Articular chondrocyte of knee joint (primary cell): ENCODE results near the gene ABCC4. TPM values are rescaled to one million over a fixed set of nuclear protein-coding genes. Genes with fewer than 3 reads are reported as not detected.
A peak's percentile ranks its signal among the peaks of the same experiment; 100 is the strongest.

Source experiments
- small RNA-seq: library from RNA; depleted of rRNA; stranded (forward); fragments of <200 nt; gene quantifications from one replicate; pipeline ENCODE3, GENCODE V24; 2012
- total RNA-seq: library from RNA; depleted of rRNA; stranded (reverse); fragments of >200 nt; gene quantifications from 2 replicates; pipeline ENCODE4 v1.2.3, GENCODE V29; 2012

Gene ABCC4, protein sequence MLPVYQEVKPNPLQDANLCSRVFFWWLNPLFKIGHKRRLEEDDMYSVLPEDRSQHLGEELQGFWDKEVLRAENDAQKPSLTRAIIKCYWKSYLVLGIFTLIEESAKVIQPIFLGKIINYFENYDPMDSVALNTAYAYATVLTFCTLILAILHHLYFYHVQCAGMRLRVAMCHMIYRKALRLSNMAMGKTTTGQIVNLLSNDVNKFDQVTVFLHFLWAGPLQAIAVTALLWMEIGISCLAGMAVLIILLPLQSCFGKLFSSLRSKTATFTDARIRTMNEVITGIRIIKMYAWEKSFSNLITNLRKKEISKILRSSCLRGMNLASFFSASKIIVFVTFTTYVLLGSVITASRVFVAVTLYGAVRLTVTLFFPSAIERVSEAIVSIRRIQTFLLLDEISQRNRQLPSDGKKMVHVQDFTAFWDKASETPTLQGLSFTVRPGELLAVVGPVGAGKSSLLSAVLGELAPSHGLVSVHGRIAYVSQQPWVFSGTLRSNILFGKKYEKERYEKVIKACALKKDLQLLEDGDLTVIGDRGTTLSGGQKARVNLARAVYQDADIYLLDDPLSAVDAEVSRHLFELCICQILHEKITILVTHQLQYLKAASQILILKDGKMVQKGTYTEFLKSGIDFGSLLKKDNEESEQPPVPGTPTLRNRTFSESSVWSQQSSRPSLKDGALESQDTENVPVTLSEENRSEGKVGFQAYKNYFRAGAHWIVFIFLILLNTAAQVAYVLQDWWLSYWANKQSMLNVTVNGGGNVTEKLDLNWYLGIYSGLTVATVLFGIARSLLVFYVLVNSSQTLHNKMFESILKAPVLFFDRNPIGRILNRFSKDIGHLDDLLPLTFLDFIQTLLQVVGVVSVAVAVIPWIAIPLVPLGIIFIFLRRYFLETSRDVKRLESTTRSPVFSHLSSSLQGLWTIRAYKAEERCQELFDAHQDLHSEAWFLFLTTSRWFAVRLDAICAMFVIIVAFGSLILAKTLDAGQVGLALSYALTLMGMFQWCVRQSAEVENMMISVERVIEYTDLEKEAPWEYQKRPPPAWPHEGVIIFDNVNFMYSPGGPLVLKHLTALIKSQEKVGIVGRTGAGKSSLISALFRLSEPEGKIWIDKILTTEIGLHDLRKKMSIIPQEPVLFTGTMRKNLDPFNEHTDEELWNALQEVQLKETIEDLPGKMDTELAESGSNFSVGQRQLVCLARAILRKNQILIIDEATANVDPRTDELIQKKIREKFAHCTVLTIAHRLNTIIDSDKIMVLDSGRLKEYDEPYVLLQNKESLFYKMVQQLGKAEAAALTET (N-terminal part only)
- total RNA-seq, result 19.7 and 21.0 TPM in 2 replicates

DNA sequence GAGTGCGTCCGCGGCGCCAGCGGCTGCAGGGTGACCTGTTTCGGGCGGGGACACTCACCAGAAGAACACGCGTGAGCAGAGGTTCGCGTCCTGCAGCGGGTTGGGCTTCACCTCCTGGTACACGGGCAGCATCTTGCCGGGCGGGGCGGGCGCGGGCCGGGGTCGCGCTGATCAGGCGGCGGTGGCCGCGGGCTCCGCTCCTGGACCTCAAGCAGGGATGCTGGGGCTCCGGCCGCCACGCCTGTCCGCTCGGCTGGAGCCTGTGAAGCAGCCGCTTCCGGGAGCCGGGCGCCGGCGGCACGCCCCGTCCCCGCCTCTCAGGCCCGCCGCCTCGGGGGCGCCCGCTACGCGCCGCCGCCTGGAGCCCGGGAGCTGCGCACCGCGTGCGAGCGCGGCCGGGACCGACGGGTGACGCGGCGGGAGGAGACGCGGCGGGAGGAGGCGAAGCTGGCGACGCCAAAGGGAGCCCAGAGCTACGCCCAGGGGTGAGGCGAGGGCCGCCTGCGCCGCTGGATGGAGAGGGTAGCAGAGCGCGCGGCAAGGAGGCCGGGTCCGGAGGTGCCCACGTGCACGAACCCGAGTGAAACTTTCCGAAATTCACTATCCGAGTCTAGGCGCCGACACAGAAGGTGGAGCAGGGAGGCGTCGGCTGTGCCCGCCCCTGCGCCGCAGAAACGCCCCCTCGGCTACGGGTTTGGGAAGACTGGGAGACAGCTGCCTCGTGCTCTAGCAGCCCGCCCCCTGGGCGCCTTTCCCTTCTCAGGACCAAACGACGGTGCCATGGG is at the start of gene ABCC4:
ABCC4 (minus strand) TSS at position 269 of the 785 bp plus-strand sequence; CDS start at position 132, 137 bp downstream.

Small RNA genes within 50 kb of the gene (small RNA-seq; reads per million reads assigned to genes)
- gene RNU6-62P, result not detected
- not detected for gene RNY3P8
- 1.6 reads per million, percentile 65 among the genes with 10 or more reads in this experiment for gene RNY4P27
